ENCODE data around the gene MGAT5B.

DNA sequence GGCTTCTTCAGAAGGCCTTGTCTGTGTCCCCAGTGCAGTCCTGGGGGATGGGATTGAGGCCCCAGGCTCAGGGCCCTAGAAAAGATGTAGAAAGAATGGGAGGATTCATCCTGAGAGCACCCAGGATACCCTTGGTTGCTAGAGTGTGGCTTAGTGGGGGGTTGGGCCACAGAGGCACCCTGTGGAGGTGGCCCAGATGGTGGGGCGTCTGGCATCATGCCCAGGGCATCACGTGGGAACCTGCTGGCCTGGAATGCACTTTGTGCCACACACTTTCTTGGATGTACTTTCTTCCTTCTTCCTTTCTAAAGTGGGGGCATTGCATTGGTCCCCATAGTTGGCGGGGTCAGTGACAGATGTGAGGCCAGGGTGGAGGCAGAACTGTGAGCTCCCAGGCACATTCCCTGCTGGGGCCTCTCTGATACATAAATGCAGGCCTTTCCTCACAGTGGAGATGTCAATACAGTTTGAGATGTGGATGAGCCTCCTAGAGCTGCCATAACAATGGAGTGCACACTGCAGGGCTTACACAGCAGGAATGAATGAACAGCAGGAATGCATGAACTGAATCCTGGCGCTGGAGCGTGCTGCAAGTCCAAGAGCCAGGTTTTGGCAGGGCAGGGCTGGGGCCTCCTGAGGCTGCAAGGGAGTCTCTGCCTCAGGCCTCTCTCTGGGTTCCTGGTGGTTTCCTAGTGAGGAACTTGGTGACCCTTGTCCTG lies 43.3 kb downstream of the MGAT5B start:
- TF ChIP-seq, protein P1, sequence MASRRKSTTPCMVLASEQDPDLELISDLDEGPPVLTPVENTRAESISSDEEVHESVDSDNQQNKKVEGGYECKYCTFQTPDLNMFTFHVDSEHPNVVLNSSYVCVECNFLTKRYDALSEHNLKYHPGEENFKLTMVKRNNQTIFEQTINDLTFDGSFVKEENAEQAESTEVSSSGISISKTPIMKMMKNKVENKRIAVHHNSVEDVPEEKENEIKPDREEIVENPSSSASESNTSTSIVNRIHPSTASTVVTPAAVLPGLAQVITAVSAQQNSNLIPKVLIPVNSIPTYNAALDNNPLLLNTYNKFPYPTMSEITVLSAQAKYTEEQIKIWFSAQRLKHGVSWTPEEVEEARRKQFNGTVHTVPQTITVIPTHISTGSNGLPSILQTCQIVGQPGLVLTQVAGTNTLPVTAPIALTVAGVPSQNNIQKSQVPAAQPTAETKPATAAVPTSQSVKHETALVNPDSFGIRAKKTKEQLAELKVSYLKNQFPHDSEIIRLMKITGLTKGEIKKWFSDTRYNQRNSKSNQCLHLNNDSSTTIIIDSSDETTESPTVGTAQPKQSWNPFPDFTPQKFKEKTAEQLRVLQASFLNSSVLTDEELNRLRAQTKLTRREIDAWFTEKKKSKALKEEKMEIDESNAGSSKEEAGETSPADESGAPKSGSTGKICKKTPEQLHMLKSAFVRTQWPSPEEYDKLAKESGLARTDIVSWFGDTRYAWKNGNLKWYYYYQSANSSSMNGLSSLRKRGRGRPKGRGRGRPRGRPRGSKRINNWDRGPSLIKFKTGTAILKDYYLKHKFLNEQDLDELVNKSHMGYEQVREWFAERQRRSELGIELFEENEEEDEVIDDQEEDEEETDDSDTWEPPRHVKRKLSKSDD (CRISPR knock-in tag; IDR thresholded peaks at IDR 0.05; ENCODE audit: low read depth), result no peak
- TF ChIP-seq, protein P2, sequence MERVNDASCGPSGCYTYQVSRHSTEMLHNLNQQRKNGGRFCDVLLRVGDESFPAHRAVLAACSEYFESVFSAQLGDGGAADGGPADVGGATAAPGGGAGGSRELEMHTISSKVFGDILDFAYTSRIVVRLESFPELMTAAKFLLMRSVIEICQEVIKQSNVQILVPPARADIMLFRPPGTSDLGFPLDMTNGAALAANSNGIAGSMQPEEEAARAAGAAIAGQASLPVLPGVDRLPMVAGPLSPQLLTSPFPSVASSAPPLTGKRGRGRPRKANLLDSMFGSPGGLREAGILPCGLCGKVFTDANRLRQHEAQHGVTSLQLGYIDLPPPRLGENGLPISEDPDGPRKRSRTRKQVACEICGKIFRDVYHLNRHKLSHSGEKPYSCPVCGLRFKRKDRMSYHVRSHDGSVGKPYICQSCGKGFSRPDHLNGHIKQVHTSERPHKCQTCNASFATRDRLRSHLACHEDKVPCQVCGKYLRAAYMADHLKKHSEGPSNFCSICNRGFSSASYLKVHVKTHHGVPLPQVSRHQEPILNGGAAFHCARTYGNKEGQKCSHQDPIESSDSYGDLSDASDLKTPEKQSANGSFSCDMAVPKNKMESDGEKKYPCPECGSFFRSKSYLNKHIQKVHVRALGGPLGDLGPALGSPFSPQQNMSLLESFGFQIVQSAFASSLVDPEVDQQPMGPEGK (CRISPR knock-in tag; IDR thresholded peaks at IDR 0.05), result no peak

Measured in HepG2 (cell line).